Peyer's patch (tissue), 4 donors: ENCODE results near the gene PRR5L.

Experiments used
- CTCF ChIP-seq, 6 experiments: fragments of 450-650 bp in 4 of 6; fragments of 200-600 bp in 2 of 6; sonication (generic) in 1 of 6; IDR thresholded peaks; one replicate each; pipeline ENCODE4 v1.5.1; 2017 to 2019; ENCODE audit warnings: antibody characterized with exemption in 6 of 6, mild to moderate bottlenecking in 3 of 6, moderate library complexity in 1 of 6
- POLR2A ChIP-seq, 2 donors: fragments of 450-650 bp; IDR thresholded peaks; one replicate each; pipeline ENCODE4 v1.5.1; 2017; ENCODE audit warnings: antibody characterized with exemption in 2 of 2, mild to moderate bottlenecking in 2 of 2, moderate library complexity in 2 of 2

- peak in 4 of 6 experiments; percentile 52 to 72 (median 65) for TF ChIP-seq CTCF (IDR thresholded peaks at IDR 0.05)
- TF ChIP-seq POLR2A (IDR thresholded peaks at IDR 0.05) = peak in 1 of 2 donors; percentile 32
Measured at GRCh38 chr11:36376888-36377758, 81.0 kb downstream of the PRR5L start.
